HepG2 (cell line): ENCODE measurements around the gene CYP46A1. TPM values are rescaled to one million over a fixed set of nuclear protein-coding genes. Genes with fewer than 3 reads are reported as not detected.

Experiments used
- ATAC-seq: fragments of 200-7000 bp; cut with Tn5 transposase; 3 replicates; pipeline ENCODE4 v1.9.1; 2020; ENCODE audit warnings: mild to moderate bottlenecking, moderate library complexity
- BruUV-seq: library from RNA; stranded (reverse); fragments of 400-500 nt; replicated peaks from 2 replicates; lab custom pipeline; 2021; lab: Mats Ljungman, UMichigan
- CTCF ChIA-PET: fragments of 300-600 bp; formaldehyde crosslinking; extraction: SDS; loops from one replicate; lab custom pipeline; 2021; ENCODE audit warnings: low total read pairs, inconsistent platforms, low intra/inter-chr PET ratio; lab: Yijun Ruan, JAX
- POLR2A ChIA-PET: fragments of 350-600 bp; sonication (Branson Sonifier 250); formaldehyde crosslinking; loops from one replicate; lab custom pipeline; 2020; ENCODE audit warnings: antibody characterized with exemption, inconsistent platforms; lab: Yijun Ruan, JAX
- DNase-seq: peaks from one replicate; pipeline ENCODE4 v3.0.0-alpha.2; 2015; ENCODE audit warnings: low spot score
- FAIRE-seq: peaks from 3 replicates; lab custom pipeline; 2011; peaks lifted over from hg19 to GRCh38; lab: Jason Lieb, UNC
- H2AFZ ChIP-seq: one replicate; pipeline ENCODE4 v1.6.1; 2011; ENCODE audit warnings: low read length, inconsistent platforms
- H3K27ac ChIP-seq: fragments of 300-600 bp; 3 replicates; pipeline ENCODE4 v1.8.0; 2011; ENCODE audit warnings: mixed run types, mild to moderate bottlenecking, mixed read lengths, low read length, inconsistent platforms; ENCODE audit not compliant: insufficient read depth; ENCODE audit errors: extremely low read length
- H3K27me3 ChIP-seq, 2 experiments: fragments of 200-600 bp in 1 of 2; 2 replicates in 1 of 2; 3 replicates in 1 of 2; pipeline versions ENCODE4 v1.6.0 to v1.8.0; 2011; ENCODE audit warnings: low read length in 2 of 2, mild to moderate bottlenecking in 2 of 2, moderate library complexity in 2 of 2, inconsistent platforms in 1 of 2; ENCODE audit not compliant: insufficient read depth in 2 of 2, control insufficient read depth in 1 of 2
- H3K36me3 ChIP-seq, 2 experiments: fragments of 200-600 bp in 1 of 2; replicated peaks in 1 of 2; 2 replicates in 1 of 2; 3 replicates in 1 of 2; pipeline versions ENCODE4 v1.5.1 to v1.8.0; 2011; ENCODE audit warnings: low read length in 2 of 2, inconsistent platforms in 1 of 2; ENCODE audit not compliant: insufficient read depth in 2 of 2, control insufficient read depth in 1 of 2
- H3K4me1 ChIP-seq: 2 replicates; pipeline ENCODE4 v1.5.1; 2012; ENCODE audit warnings: low read length, inconsistent platforms; ENCODE audit not compliant: insufficient read depth
- H3K4me2 ChIP-seq: 2 replicates; pipeline ENCODE4 v1.6.0; 2011; ENCODE audit warnings: low read depth, low read length, inconsistent platforms
- H3K4me3 ChIP-seq, 3 experiments: fragments of 200-600 bp in 1 of 3; sonication (generic), shearing (Covaris generic) in 1 of 3; replicated peaks in 1 of 3; 2 replicates each; pipeline ENCODE4 v1.5.1; 2011 to 2016; ENCODE audit warnings: low read length in 3 of 3, inconsistent platforms in 2 of 3, low read depth in 2 of 3, mild to moderate bottlenecking in 2 of 3, control low read depth in 1 of 3, mixed read lengths in 1 of 3; ENCODE audit not compliant: insufficient read depth in 1 of 3
- H3K79me2 ChIP-seq: one replicate; pipeline ENCODE4 v1.6.1; 2011; ENCODE audit warnings: low read length, inconsistent platforms; ENCODE audit not compliant: insufficient read depth
- H3K9ac ChIP-seq: 2 replicates; pipeline ENCODE4 v1.6.0; 2011; ENCODE audit warnings: mild to moderate bottlenecking, low read depth, low read length, inconsistent platforms; ENCODE audit not compliant: insufficient read depth
- H3K9me3 ChIP-seq: 2 replicates; pipeline ENCODE4 v1.5.1; 2012; ENCODE audit warnings: mild to moderate bottlenecking, low read length
- H4K20me1 ChIP-seq: 2 replicates; pipeline ENCODE4 v1.6.0; 2011; ENCODE audit warnings: inconsistent platforms, mild to moderate bottlenecking, low read length, moderate library complexity; ENCODE audit not compliant: insufficient read depth
- ARNT ChIP-seq: fragments of 450-650 bp; IDR thresholded peaks from 2 replicates; pipeline ENCODE4 v1.6.1; 2017
- ZC3H4 ChIP-seq: sonication (generic); formaldehyde crosslinking; IDR thresholded peaks from 2 replicates; pipeline ENCODE4 v1.4.0; 2020; ENCODE audit warnings: missing genetic modification reagents, borderline replicate concordance
- ZNF460 ChIP-seq: sonication (generic); formaldehyde crosslinking; IDR thresholded peaks from 2 replicates; pipeline ENCODE4 v1.5.1; 2020; ENCODE audit warnings: missing genetic modification reagents, mild to moderate bottlenecking, borderline replicate concordance
- ZNF530 ChIP-seq: sonication (generic); formaldehyde crosslinking; IDR thresholded peaks from 2 replicates; pipeline ENCODE4 v1.5.0; 2020; ENCODE audit warnings: low read depth, mild to moderate bottlenecking, missing genetic modification reagents
- ZNF768 ChIP-seq: sonication (generic); formaldehyde crosslinking; IDR thresholded peaks from 2 replicates; pipeline ENCODE4 v1.4.0; 2020; ENCODE audit warnings: missing genetic modification reagents
- WGBS: methylation state at CpG from one replicate; pipeline ENCODE4 v1.1.6; 2017; ENCODE audit warnings: low lambda C conversion rate; 5-methylcytosine and 5-hydroxymethylcytosine counted together
- in situ Hi-C: cut with HindIII; loops from 2 replicates; pipeline ENCODE4 v1.10.0; 2017; ENCODE audit warnings: low pct_unique_long_range_greater_than_20kb; ENCODE audit not compliant: extremely low pct_ligation_motif_present
- intact Hi-C: fragments of 100-400 bp; cut with micrococcal nuclease; formaldehyde crosslinking; loops from one replicate; pipeline ENCODE4 v1.10.0; 2022; ENCODE audit not compliant: unreplicated experiment
- polyA plus RNA-seq, 8 experiments: library from polyadenylated mRNA; depleted of rRNA in 3 of 8; stranded (reverse) in 7 of 8; unstranded in 1 of 8; fragments of >200 nt; fragmentation: Illumina TruSeq in 4 of 8; extraction: Trizol in 4 of 8; gene quantifications; 2 replicates each; pipeline versions ENCODE4 v1.2.1 to v1.2.3, GENCODE V29; 2011 to 2016; ENCODE audit warnings: low read depth in 4 of 8, missing spikeins in 1 of 8, mixed read lengths in 1 of 8; ENCODE audit not compliant: insufficient read depth in 1 of 8
- total RNA-seq, 5 experiments: library from RNA; depleted of rRNA; stranded (reverse); fragments of >200 nt; fragmentation: Illumina TruSeq; extraction: Trizol; gene quantifications; 2 replicates each; pipeline ENCODE4 v1.2.3, GENCODE V29; 2016; ENCODE audit warnings: low read depth in 1 of 5

Gene CYP46A1
- total and polyA plus RNA-seq, 2 of the 13 experiments (the other 11 are each of a cell fraction or from before 2014, with no cell fraction given), result not detected

DNA sequence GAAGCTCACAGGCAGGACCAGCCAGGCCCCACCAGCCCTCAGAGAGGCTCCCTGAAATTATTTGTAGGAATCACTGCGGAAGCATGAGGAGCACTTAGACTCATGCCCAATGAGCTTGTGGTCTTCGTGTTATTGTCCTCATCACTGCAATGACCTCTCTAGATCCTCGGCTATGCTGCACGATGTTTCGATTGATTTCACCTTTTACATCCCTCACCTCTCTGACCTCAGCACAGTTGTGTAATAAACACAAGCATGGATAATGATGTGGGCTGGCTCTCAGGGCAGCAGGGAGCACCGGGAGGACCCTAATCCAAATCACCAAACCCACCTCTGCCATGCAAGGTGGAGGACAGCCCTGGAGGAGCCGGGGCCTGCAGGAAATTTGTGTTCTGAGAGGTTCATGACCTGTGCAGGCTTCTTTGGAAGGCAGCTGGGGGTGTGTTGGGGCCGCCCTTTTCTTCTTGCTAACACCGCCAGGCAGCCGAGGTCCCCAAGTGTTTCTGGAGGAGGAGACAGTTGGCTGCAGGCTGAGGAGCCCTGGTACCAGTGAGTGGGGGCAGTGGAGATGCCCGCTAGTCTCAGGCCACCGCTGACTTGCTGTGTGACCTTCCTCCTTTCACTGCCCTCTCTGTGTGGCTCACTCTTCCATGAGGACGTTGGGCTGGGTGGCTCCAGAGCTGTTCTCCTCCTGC is 79.6 kb downstream of the CYP46A1 start:
- Histone ChIP-seq H3K4me2 (no peak overlapping the region), H4K20me1 (no peaks in the 10 kb centered on the region), H3K4me1 (peaks cover 9% of the 10 kb centered on the region; the same call in 1 of the 2 replicates), H3K27ac (no peak overlapping the region), H3K79me2 (no peaks in the 10 kb centered on the region), H3K9ac (no peak overlapping the region), H2AFZ (no peak overlapping the region), H3K27me3 (peaks cover 1 to 15% of the 10 kb centered on the region in 2 experiments; a peak in 3 of 5 replicates), H3K36me3 (no peaks in the 10 kb centered on the region), H3K9me3 (no peaks in the 10 kb centered on the region), H3K4me3 (no peak overlapping the region)
- intact Hi-C loops, result no loop called here
- FAIRE-seq, result no peak
- no peak for DNase-seq
- no peak for TF ChIP-seq ZNF460 (CRISPR knock-in tag)
- no peak for TF ChIP-seq ZNF530
- no peak for TF ChIP-seq ARNT
- peak; percentile 95 for TF ChIP-seq ZNF768 (CRISPR knock-in tag)
- CTCF ChIA-PET, result no interaction called here
- BruUV-seq, result no TSS peak
- POLR2A ChIA-PET, result no interaction called here
- ATAC-seq, result no peak
- 36% methylated on average over 11 of the region's 13 CpGs for WGBS
- in situ Hi-C loops, result no loop called here

DNA sequence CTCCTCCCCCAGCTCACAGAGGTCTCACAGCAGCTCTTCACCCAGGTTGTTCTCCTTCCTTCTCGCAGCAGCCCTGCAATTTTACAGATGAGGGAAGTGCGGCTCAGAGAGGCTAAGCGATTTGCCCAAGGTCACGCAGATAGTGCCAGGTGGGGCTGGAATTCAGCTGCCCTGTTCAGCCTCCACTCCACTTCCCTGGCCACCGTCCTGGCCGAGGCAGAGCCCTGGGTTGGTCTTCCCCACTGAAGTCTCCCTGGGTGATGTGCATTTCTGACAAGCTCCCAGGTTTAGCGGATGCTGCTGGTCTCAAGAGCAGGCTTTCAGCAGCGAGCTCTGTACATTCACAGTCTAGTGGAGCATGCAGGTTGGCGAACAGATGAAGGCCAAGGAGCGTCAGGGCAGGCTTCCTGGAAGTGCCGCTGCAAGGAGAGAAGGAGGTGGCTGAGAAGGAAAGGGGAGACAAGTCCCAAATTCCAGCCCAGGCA is 80.2 kb downstream of the CYP46A1 start:
- POLR2A ChIA-PET, result no interaction called here
- no peak for ATAC-seq
- CTCF ChIA-PET, result no interaction called here
- BruUV-seq, result no TSS peak
- no peak for DNase-seq
- Histone ChIP-seq H3K27me3 (peaks cover 0 to 13% of the 10 kb centered on the region in 2 experiments; a peak in 3 of 5 replicates), H3K4me3 (no peak overlapping the region), H3K9ac (no peak overlapping the region), H3K4me1 (peaks cover 9% of the 10 kb centered on the region; the same call in 1 of the 2 replicates), H3K4me2 (no peak overlapping the region), H3K27ac (no peak overlapping the region), H2AFZ (no peak overlapping the region), H3K79me2 (no peaks in the 10 kb centered on the region), H3K9me3 (no peaks in the 10 kb centered on the region), H3K36me3 (no peaks in the 10 kb centered on the region), H4K20me1 (no peaks in the 10 kb centered on the region)
- 55% methylated on average over 11 of the region's 11 CpGs for WGBS
- intact Hi-C loops, result no loop called here
- no peak for TF ChIP-seq ZC3H4 (CRISPR knock-in tag)
- peak; percentile 51; the same call in 1 of the 2 replicates for TF ChIP-seq ZNF768 (CRISPR knock-in tag)
- FAIRE-seq, result no peak
- in situ Hi-C loops, result no loop called here
